NT2/D1 (cell line): ENCODE measurements around the gene WFS1.

Experiments used
- SUZ12 ChIP-seq: IDR thresholded peaks from 2 replicates; pipeline ENCODE4 v1.6.1; 2011; ENCODE audit not compliant: insufficient read length, insufficient read depth; ENCODE audit errors: extremely low read depth
- YY1 ChIP-seq: IDR thresholded peaks from 2 replicates; pipeline ENCODE4 v1.6.1; 2011; ENCODE audit not compliant: insufficient read length, insufficient read depth
- ZNF274 ChIP-seq: IDR thresholded peaks from 2 replicates; pipeline ENCODE4 v1.6.1; 2011; ENCODE audit warnings: mild to moderate bottlenecking, low read depth, low read length

DNA sequence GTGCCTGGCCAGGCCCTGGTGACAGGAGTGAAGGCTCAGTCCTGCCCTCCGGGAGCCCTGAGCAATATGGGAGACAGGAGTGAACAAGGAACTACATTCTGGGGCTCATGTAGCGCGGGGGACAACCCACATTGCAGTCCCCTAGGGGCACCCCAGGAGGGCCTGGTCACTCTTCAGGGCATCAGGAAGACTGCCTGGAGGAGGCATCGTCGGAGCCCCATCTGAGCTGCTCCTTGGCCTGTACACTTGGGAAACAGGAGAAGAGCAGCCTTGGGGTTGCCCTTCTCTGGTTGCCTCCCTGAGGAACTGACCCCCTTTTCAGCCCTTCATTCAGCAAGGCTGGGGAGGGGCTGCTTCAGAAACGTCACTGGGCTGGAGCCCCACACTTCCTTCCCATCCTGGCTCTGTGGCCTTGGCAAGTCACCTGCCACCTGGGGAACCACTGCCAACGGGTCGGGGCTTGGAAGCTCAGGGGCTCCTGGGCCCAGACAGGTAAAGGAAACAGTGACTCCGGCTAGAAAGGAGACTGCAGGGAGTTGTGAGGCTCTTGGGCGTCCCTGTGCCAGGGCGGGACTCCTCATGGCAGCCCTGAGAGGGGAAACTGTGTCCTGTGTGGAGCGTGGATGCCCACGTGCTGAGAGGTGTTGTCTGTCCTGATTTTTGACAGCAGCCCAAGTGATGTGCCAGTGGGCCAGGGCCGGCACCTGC lies 10.1 kb downstream of the WFS1 start:
- TF ChIP-seq ZNF274 (no peak), YY1 (no peak), SUZ12 (no peak)
